HL-60/S4 (cell line): ENCODE measurements around the gene ABHD4.
"Not testable (repeated sequence)": the region's sequence is repeated elsewhere in the genome, so short reads cannot be mapped to it uniquely, and the experiment has no call there.

ENCODE experiments used
- in situ Hi-C: fragments of 300-500 bp; cut with MboI; formaldehyde crosslinking; loops from 2 replicates; pipeline ENCODE4 v1.14.3; 2022; ENCODE audit warnings: low sequenced_read_pairs

Gene ABHD4

GRCh38 chr14:22587677-22588422 is 10.2 kb upstream of the ABHD4 start:
- in situ Hi-C loops: not testable (repeated sequence)

- in situ Hi-C loops: no loop called here
These were observed 9.5 kb upstream of the ABHD4 start for GRCh38 chr14:22588526-22589095.

GRCh38 chr14:22589096-22589839 is 8.8 kb upstream of the ABHD4 start, which contains the start of gene DAD1:
Gene DAD1 (minus strand): TSS chr14:22589224. CDS start chr14:22589157, 67 bp downstream.
- in situ Hi-C loops: no loop called here

GRCh38 chr14:22593189-22593588 is 4.9 kb upstream of the ABHD4 start:
- in situ Hi-C loops: no loop called here

- in situ Hi-C loops: no loop called here
These were observed 4.5 kb upstream of the ABHD4 start for GRCh38 chr14:22593601-22594000.

GRCh38 chr14:22594156-22594716 is 3.9 kb upstream of the ABHD4 start:
- in situ Hi-C loops: no loop called here

- in situ Hi-C loops: no loop called here
These were observed 1.7 kb upstream of the ABHD4 start for GRCh38 chr14:22596354-22596879.

DNA sequence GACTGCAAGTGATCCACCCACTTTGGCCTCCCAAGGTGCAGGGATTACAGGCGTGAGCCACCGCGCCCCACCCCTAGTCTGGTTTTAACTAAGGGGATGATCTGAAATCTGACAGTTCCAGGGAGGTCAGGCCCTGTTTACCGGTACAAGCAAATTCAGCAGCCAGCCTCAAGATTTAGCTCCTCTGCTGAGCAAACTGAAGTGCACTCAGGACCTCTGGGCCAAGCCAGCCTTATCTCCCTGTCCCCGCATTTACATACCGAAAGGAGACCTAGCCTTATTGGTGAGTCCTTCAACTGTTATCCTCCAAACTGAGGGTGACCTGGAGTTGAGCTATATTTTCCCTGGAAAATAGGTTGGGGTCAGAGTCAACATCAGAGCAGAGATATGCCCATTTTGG is 835 bp upstream of the ABHD4 start:
- in situ Hi-C loops: no loop called here

- in situ Hi-C loops: no loop called here
These were observed 365 bp upstream of the ABHD4 start for GRCh38 chr14:22597771-22598098.

GRCh38 chr14:22598896-22599244 is 770 bp downstream of the ABHD4 start:
- in situ Hi-C loops: no loop called here

GRCh38 chr14:22599349-22599748 is 1.2 kb downstream of the ABHD4 start:
- in situ Hi-C loops: no loop called here

- in situ Hi-C loops: no loop called here
These were observed 1.9 kb downstream of the ABHD4 start for GRCh38 chr14:22600027-22600426.

GRCh38 chr14:22601456-22601855 is 3.4 kb downstream of the ABHD4 start:
- in situ Hi-C loops: no loop called here

DNA sequence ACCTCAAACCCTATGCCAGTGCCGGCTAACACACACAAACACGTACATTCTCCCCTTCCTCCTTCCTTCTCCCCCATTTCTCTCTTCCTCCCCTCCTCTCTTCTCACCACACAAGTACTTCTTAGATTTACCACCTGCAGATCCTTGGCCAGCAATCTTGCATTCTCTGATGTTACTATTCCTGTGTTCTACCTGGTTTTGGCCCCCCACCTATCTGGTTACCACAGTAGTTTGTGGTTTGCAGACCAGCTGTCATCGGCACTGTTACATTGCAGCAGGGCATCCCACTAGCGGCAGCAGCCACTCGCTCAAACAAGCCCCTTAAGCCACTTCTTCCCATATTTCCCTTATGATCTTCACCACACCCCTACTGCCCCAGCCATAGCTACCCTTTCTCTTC is 3.9 kb downstream of the ABHD4 start:
- in situ Hi-C loops: no loop called here

DNA sequence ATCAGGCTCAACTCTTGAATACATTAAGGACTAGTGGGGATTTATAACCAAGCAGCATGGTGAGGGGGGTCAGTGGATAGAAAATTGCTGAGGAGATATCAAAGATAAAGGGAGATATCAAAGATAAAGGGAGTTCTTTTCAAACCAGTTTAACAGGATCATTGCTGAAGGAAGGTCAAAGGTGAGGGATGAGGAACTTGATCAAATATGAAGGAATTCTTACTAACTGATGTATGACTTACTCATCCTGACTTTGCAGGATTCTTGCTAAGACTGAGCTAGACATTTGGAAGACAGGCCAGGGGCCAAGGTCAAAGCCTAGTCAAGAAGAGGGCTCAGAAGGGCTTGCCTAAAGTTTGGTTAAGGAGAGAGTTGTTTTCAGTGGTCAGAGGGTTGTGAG is 4.8 kb downstream of the ABHD4 start:
- in situ Hi-C loops: no loop called here

DNA sequence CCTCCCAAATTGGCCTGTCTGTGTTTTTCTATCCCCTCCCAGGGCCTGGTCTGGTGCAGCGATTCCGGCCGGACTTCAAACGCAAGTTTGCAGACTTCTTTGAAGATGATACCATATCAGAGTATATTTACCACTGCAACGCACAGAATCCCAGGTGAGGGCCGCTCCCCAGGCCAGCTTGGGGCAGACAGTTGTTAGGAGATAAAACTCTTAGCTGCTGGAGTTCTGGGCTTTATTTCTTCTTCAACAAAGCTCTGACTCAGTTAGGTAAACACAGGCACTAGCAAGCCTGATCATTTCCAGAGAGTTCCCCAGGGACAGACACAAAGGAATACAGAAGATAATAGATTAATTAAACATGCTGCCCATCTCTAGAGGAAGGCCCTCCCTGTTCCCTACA is 8.3 kb downstream of the ABHD4 start:
- in situ Hi-C loops: no loop called here

- in situ Hi-C loops: no loop called here
These were observed 9.2 kb downstream of the ABHD4 start for GRCh38 chr14:22607291-22607690.

DNA sequence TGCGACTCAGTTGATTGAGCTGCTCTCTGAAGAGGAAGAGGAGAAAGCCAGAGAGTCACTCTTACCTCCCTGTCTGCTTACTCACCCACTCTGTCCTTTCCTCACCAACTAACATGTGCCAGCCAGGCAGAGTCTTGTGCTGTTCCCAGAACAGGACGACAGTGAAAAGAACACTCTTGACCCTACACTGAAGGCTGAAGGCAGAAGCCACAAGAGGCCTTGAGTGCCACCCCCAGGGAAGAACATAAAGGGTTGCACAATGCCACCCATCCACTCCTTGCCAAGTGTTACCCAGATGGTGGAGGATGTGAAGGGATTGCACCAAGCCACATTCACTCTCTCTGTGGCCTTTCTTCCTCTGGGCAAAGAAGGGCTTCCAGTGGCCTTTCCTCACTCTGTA is 12.8 kb downstream of the ABHD4 start:
- in situ Hi-C loops: no loop called here

- in situ Hi-C loops: no loop called here
These were observed 15.1 kb downstream of the ABHD4 start for GRCh38 chr14:22613106-22613695.

DNA sequence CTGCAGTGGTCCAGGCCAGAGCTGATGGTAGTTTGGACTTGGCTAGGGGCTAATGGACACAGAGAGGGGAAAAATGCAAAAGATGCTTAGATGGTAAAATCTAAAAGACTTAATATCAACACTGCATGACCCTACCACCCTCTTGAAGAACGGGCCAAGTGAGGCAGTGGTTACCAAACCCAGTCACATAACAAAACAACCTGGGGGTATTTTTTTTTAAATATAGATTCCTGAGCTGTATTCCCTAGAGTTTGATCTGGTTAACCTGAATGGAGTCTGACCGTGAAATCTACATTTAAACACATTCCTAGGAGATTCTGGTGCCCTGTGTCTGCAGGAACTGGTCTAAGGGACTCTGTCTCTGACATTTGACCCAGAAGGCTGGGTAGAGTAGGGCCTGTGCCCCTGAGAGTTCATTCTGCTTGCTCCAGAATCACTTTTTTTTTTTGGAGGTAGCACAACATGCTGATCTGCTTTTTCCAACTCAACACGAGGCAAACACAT is 15.7 kb downstream of the ABHD4 start:
- in situ Hi-C loops: no loop called here

- in situ Hi-C loops: no loop called here
These were observed 16.2 kb downstream of the ABHD4 start for GRCh38 chr14:22614240-22614799.
